Tibial nerve (tissue), 4 donors: ENCODE data around the gene SEMA3A. TPM values are rescaled to one million over a fixed set of nuclear protein-coding genes. Genes with fewer than 3 reads are reported as not detected.
"Not testable (repeated sequence)": the region's sequence is repeated elsewhere in the genome, so short reads cannot be mapped to it uniquely, and the experiment has no call there.

ENCODE experiments used
- DNase-seq, 2 donors: peaks; one replicate each; pipeline ENCODE4 v3.0.0-alpha.2; 2019; ENCODE audit warnings: low spot score in 2 of 2
- H3K27ac ChIP-seq, 4 donors: fragments of 200-600 bp; sonication (generic) in 3 of 4; one replicate each; pipeline ENCODE4 v1.5.1; 2017 to 2019; ENCODE audit warnings: mild to moderate bottlenecking in 1 of 4
- H3K27me3 ChIP-seq, 2 donors: fragments of 200-600 bp; sonication (generic) in 1 of 2; one replicate each; pipeline versions ENCODE4 v1.5.1 to v1.6.0; 2017 to 2019
- H3K36me3 ChIP-seq, 3 donors: fragments of 200-600 bp; sonication (generic); one replicate each; pipeline ENCODE4 v1.5.1; 2018 to 2019
- H3K4me1 ChIP-seq, 4 donors: fragments of 200-600 bp; sonication (generic) in 3 of 4; one replicate each; pipeline ENCODE4 v1.5.1; 2017 to 2019
- H3K4me3 ChIP-seq, 4 donors: fragments of 200-600 bp; sonication (generic) in 3 of 4; one replicate each; pipeline ENCODE4 v1.5.1; 2017 to 2019; ENCODE audit warnings: mild to moderate bottlenecking in 1 of 4, moderate library complexity in 1 of 4
- H3K9me3 ChIP-seq, 4 donors: fragments of 200-600 bp; sonication (generic) in 3 of 4; one replicate each; pipeline ENCODE4 v1.5.1; 2017 to 2019
- CTCF ChIP-seq, 5 experiments: fragments of 200-600 bp in 3 of 5; fragments of 450-650 bp in 2 of 5; sonication (generic) in 3 of 5; IDR thresholded peaks; one replicate each; pipeline ENCODE4 v1.5.1; 2016 to 2019; ENCODE audit warnings: antibody characterized with exemption in 5 of 5, mild to moderate bottlenecking in 3 of 5, moderate library complexity in 2 of 5
- EP300 ChIP-seq, 2 donors: sonication (generic); formaldehyde crosslinking; IDR thresholded peaks; one replicate each; pipeline ENCODE4 v1.6.1; 2017; ENCODE audit warnings: antibody characterized with exemption in 2 of 2, mild to moderate bottlenecking in 1 of 2
- POLR2A ChIP-seq, 2 donors: fragments of 450-650 bp; IDR thresholded peaks; one replicate each; pipeline ENCODE4 v1.6.1; 2017; ENCODE audit warnings: antibody characterized with exemption in 2 of 2, mild to moderate bottlenecking in 2 of 2, moderate library complexity in 2 of 2
- WGBS, 2 donors: methylation state at CpG; one replicate each; pipeline ENCODE4 v1.1.5; 2018; 5-methylcytosine and 5-hydroxymethylcytosine counted together
- total RNA-seq, 4 donors: library from RNA; depleted of rRNA; stranded (reverse); fragments of >200 nt; gene quantifications; one replicate each; pipeline ENCODE4 v1.1.0, GENCODE V29; 2016

Gene SEMA3A
- total RNA-seq, 4 donors from 2014 or later = 2.9 to 9.3 (median 6.8) TPM

GRCh38 chr7:84057576-84057975 lies 137.0 kb downstream of the SEMA3A start:
- no peak overlapping the region for H3K4me3 ChIP-seq
- no peak overlapping the region for H3K27ac ChIP-seq
- 94 to 97% methylated on average over 2 of the region's 2 CpGs for WGBS, 2 donors
- DNase-seq = no peak
- no peak for TF ChIP-seq POLR2A (IDR thresholded peaks at IDR 0.05)
- no peak for TF ChIP-seq EP300 (IDR thresholded peaks at IDR 0.05)
- no peak for TF ChIP-seq CTCF (IDR thresholded peaks at IDR 0.05)
- H3K27me3 ChIP-seq = no peaks in the 10 kb centered on the region
- H3K9me3 ChIP-seq = no peaks in the 10 kb centered on the region
- H3K4me1 ChIP-seq = no peaks in the 10 kb centered on the region
- H3K36me3 ChIP-seq = no peaks in the 10 kb centered on the region

- DNase-seq = no peak
- Histone ChIP-seq H3K9me3 (no peaks in the 10 kb centered on the region), H3K4me1 (no peaks in the 10 kb centered on the region), H3K27me3 (no peaks in the 10 kb centered on the region), H3K4me3 (no peak overlapping the region), H3K27ac (no peak overlapping the region), H3K36me3 (no peaks in the 10 kb centered on the region)
- WGBS, 2 donors = 63 to 66% methylated on average over 2 of the region's 2 CpGs
- no peak for TF ChIP-seq CTCF (IDR thresholded peaks at IDR 0.05)
- TF ChIP-seq EP300 (IDR thresholded peaks at IDR 0.05) = no peak
- no peak for TF ChIP-seq POLR2A (IDR thresholded peaks at IDR 0.05)
Observed at GRCh38 chr7:84055904-84056605, 138.5 kb downstream of the SEMA3A start.

GRCh38 chr7:84055199-84055598 lies 139.4 kb downstream of the SEMA3A start:
- not testable (repeated sequence) for H3K4me1 ChIP-seq, H3K27ac ChIP-seq, H3K27me3 ChIP-seq, H3K36me3 ChIP-seq, H3K4me3 ChIP-seq, DNase-seq, H3K9me3 ChIP-seq
- 88 to 91% methylated on average over 22 to 23 of the region's 23 CpGs for WGBS, 2 donors

- no peaks in the 10 kb centered on the region for H3K4me1 ChIP-seq
- DNase-seq = no peak
- no peaks in the 10 kb centered on the region for H3K9me3 ChIP-seq
- H3K36me3 ChIP-seq = no peaks in the 10 kb centered on the region
- no peak overlapping the region for H3K4me3 ChIP-seq
- no peak overlapping the region for H3K27ac ChIP-seq
- no peaks in the 10 kb centered on the region for H3K27me3 ChIP-seq
- TF ChIP-seq EP300 (IDR thresholded peaks at IDR 0.05) (no peak), POLR2A (IDR thresholded peaks at IDR 0.05) (no peak), CTCF (IDR thresholded peaks at IDR 0.05) (no peak)
Observed at GRCh38 chr7:84049071-84049836, 145.3 kb downstream of the SEMA3A start.

- peaks cover 0 to 4% (median 0%) of the 10 kb centered on the region in 4 donors for H3K4me1 ChIP-seq
- H3K27ac ChIP-seq = no peak overlapping the region
- H3K4me3 ChIP-seq = no peak overlapping the region
- DNase-seq = no peak
- no peaks in the 10 kb centered on the region for H3K36me3 ChIP-seq
- H3K9me3 ChIP-seq = no peaks in the 10 kb centered on the region
- WGBS, 2 donors = 55 to 65% methylated on average over 2 of the region's 2 CpGs
- TF ChIP-seq EP300 (IDR thresholded peaks at IDR 0.05) = no peak
- no peak for TF ChIP-seq POLR2A (IDR thresholded peaks at IDR 0.05)
- TF ChIP-seq CTCF (IDR thresholded peaks at IDR 0.05) = no peak
- H3K27me3 ChIP-seq = no peaks in the 10 kb centered on the region
Observed at GRCh38 chr7:84047085-84047484, 147.5 kb downstream of the SEMA3A start.
